Pancreas (tissue), 10 donors: ENCODE results near the gene C18orf32. TPM values are rescaled to one million over a fixed set of nuclear protein-coding genes. Genes with fewer than 3 reads are reported as not detected.

ENCODE experiments used
- ATAC-seq, 4 donors: fragments of 200-7000 bp; cut with Tn5 transposase; one replicate each; pipeline versions ENCODE4 v1.8.0 to v1.9.1; 2020; ENCODE audit warnings: mild to moderate bottlenecking in 4 of 4, moderate library complexity in 4 of 4
- DNase-seq, 6 donors: peaks; one replicate each; pipeline ENCODE4 v3.0.0-alpha.2; 2020
- FAIRE-seq: peaks from 2 replicates; lab custom pipeline; 2012; peaks lifted over from hg19 to GRCh38; lab: Jason Lieb, UNC
- H3K27ac ChIP-seq, 4 donors: fragments of 200-600 bp; sonication (generic); 1 replicate in 3 of 4; 2 replicates in 1 of 4; pipeline versions ENCODE4 v1.5.0 to v1.8.0; 2020
- H3K27me3 ChIP-seq, 4 donors: fragments of 200-600 bp; one replicate each; pipeline ENCODE4 v1.8.0; 2021
- H3K36me3 ChIP-seq, 3 donors: fragments of 200-600 bp; sonication (generic) in 1 of 3; one replicate each; pipeline versions ENCODE4 v1.5.0 to v1.8.0; 2020 to 2021
- H3K4me1 ChIP-seq, 3 donors: fragments of 200-600 bp; one replicate each; pipeline ENCODE4 v1.8.0; 2021
- H3K4me3 ChIP-seq, 4 donors: fragments of 200-600 bp; sonication (generic) in 2 of 4; one replicate each; pipeline versions ENCODE4 v1.5.0 to v1.8.0; 2020 to 2021
- H3K9me3 ChIP-seq, 4 donors: fragments of 200-600 bp; one replicate each; pipeline ENCODE4 v1.8.0; 2021
- CTCF ChIP-seq, 4 donors: fragments of 200-600 bp; sonication (generic) in 3 of 4; IDR thresholded peaks; one replicate each; pipeline versions ENCODE4 v1.5.0 to v1.8.0; 2021; ENCODE audit warnings: antibody characterized with exemption in 4 of 4
- whole genome bisulfite sequencing, 2 donors: extraction: QIAGEN DNeasy Blood & Tissue Kit; methylation state at CpG; one replicate each; pipeline ENCODE4 v1.1.7; 2013; 5-methylcytosine and 5-hydroxymethylcytosine counted together
- intact Hi-C, 3 donors: fragments of 100-400 bp; cut with DNase I; formaldehyde crosslinking; loops; one replicate each; pipeline versions ENCODE4 v1.11.1 to v1.14.2; 2022
- polyA plus RNA-seq, 2 donors: library from polyadenylated mRNA; stranded (reverse); fragments of 200-250 nt; gene quantifications; one replicate each; pipeline ENCODE4 v1.2.3, GENCODE V29; 2013
- total RNA-seq, 6 donors: library from RNA; stranded (reverse); fragmentation: NEBNext Ultra II Directional in 4 of 6; extraction: Animal tissue kit (Norgen Biotek cat#: 25700) in 4 of 6; gene quantifications; one replicate each; pipeline versions ENCODE4 v1.2.1 to v1.2.4, GENCODE V29; 2021 to 2023
- donor health status: healthy with polysubstance abuse.
- donor health status: DM: no; HTN: no; CAD: no; lungs with moderate emphysema.
- donor health status: DM: no; HTN: no; CAD: no.
- donor health status: control.
- donor health status: control.
- donor health status: Bipolar disorder and iron deficiency.
- donor health status: DM: yes; HTN: yes; CAD: no.
- donor health status: DM: no; HTN: no; CAD: no.
- donor health status: DM: no; HTN: no; CAD: no.
- donor health status: DM: yes; HTN: yes; CAD: no.

C18orf32 gene
- total and polyA plus RNA-seq, 8 donors: 19.5 to 49.7 (median 28.1) TPM

- intact Hi-C loops: no loop called here
- no peak for DNase-seq
- Histone ChIP-seq H3K27ac (no peak overlapping the region), H3K36me3 (peaks cover 3 to 29% (median 4%) of the 10 kb centered on the region in 3 donors), H3K4me1 (peaks cover 10 to 36% (median 19%) of the 10 kb centered on the region in 3 donors), H3K9me3 (no peaks in the 10 kb centered on the region), H3K27me3 (no peaks in the 10 kb centered on the region), H3K4me3 (peak overlapping the region in 2 of 4 donors; percentile 63 to 75)
- WGBS, 2 donors: 50 to 60% methylated on average over 4 of the region's 4 CpGs
- FAIRE-seq: no peak
- TF ChIP-seq CTCF (IDR thresholded peaks at IDR 0.05): no peak
- ATAC-seq: no peak
These were observed 3.3 kb upstream of the C18orf32 start for GRCh38 chr18:49490246-49490762.

- Histone ChIP-seq H3K4me3 (peak overlapping the region; percentile 57 to 92 (median 78)), H3K27ac (peak overlapping the region; percentile 87 to 96 (median 92)), H3K36me3 (peaks cover 4 to 31% (median 10%) of the 10 kb centered on the region in 3 donors), H3K9me3 (no peaks in the 10 kb centered on the region), H3K27me3 (no peaks in the 10 kb centered on the region), H3K4me1 (peaks cover 10 to 38% (median 19%) of the 10 kb centered on the region in 3 donors)
- intact Hi-C loops: no loop called here
- FAIRE-seq (no peak), ATAC-seq (no peak), DNase-seq (no peak)
- 63 to 75% methylated on average over 8 of the region's 8 CpGs for WGBS, 2 donors
- TF ChIP-seq CTCF (IDR thresholded peaks at IDR 0.05): no peak
These were observed 777 bp upstream of the C18orf32 start for GRCh38 chr18:49487711-49488310.

GRCh38 chr18:49486606-49486952, 455 bp downstream of the C18orf32 start:
- peak; percentile 10 to 28 (median 20) for ATAC-seq
- H3K36me3 ChIP-seq: peaks cover 4 to 43% (median 13%) of the 10 kb centered on the region in 3 donors

GRCh38 chr18:49486134-49486533, 900 bp downstream of the C18orf32 start:
- DNase-seq: no peak
- intact Hi-C loops: no loop called here
- 6 to 9% methylated on average over 8 of the region's 8 CpGs for WGBS, 2 donors
- Histone ChIP-seq H3K27me3 (no peaks in the 10 kb centered on the region), H3K9me3 (no peaks in the 10 kb centered on the region), H3K4me1 (peaks cover 9 to 37% (median 18%) of the 10 kb centered on the region in 3 donors), H3K36me3 (peaks cover 6 to 43% (median 13%) of the 10 kb centered on the region in 3 donors), H3K4me3 (peak overlapping the region; percentile 57 to 92 (median 78)), H3K27ac (peak overlapping the region in 3 of 4 donors; percentile 87 to 96 (median 93))
- no peak for ATAC-seq
- no peak for FAIRE-seq
- no peak for TF ChIP-seq CTCF (IDR thresholded peaks at IDR 0.05)

More at GRCh38 chr18:49486606-49486952, 455 bp downstream of the C18orf32 start:
- Histone ChIP-seq H3K9me3 (no peaks in the 10 kb centered on the region), H3K4me3 (peak overlapping the region; percentile 57 to 92 (median 78)), H3K4me1 (peaks cover 10 to 38% (median 19%) of the 10 kb centered on the region in 3 donors), H3K27me3 (no peaks in the 10 kb centered on the region), H3K27ac (peak overlapping the region; percentile 87 to 96 (median 92))
- DNase-seq: no peak
- WGBS, 2 donors: 0 to 1% methylated on average over 10 of the region's 10 CpGs
- TF ChIP-seq CTCF (IDR thresholded peaks at IDR 0.05): no peak
- intact Hi-C loops: no loop called here
- no peak for FAIRE-seq

GRCh38 chr18:49483198-49483597, 3.8 kb downstream of the C18orf32 start:
- ATAC-seq (no peak), FAIRE-seq (no peak), DNase-seq (no peak)
- no peaks in the 10 kb centered on the region for H3K27me3 ChIP-seq
- peaks cover 4 to 26% (median 12%) of the 10 kb centered on the region in 3 donors for H3K36me3 ChIP-seq
- no peak for TF ChIP-seq CTCF (IDR thresholded peaks at IDR 0.05)
- H3K27ac ChIP-seq: no peak overlapping the region
- no peaks in the 10 kb centered on the region for H3K9me3 ChIP-seq
- peaks cover 3 to 17% (median 6%) of the 10 kb centered on the region in 3 donors for H3K4me1 ChIP-seq
- intact Hi-C loops: no loop called here
- H3K4me3 ChIP-seq: no peak overlapping the region
